B cell (primary cell): ENCODE measurements around the gene KRTAP12-4. TPM values are rescaled to one million over a fixed set of nuclear protein-coding genes. Genes with fewer than 3 reads are reported as not detected.

ENCODE experiments used
- ATAC-seq: fragments of 200-7000 bp; cut with Tn5 transposase; one replicate; pipeline ENCODE4 v1.10.0; 2021; ENCODE audit warnings: low read depth, mild to moderate bottlenecking, moderate number of reproducible peaks, moderate library complexity
- CTCF ChIA-PET: fragments of 350-600 bp; sonication (Branson Sonifier 250); formaldehyde crosslinking; loops from one replicate; lab custom pipeline; 2021; ENCODE audit warnings: antibody characterized with exemption, inconsistent platforms; lab: Charles Lee
- POLR2A ChIA-PET: fragments of 350-600 bp; sonication (Branson Sonifier 250); formaldehyde crosslinking; loops from one replicate; lab custom pipeline; 2021; ENCODE audit warnings: antibody characterized with exemption; lab: Charles Lee
- DNase-seq: peaks from one replicate; pipeline ENCODE4 v3.0.0; 2013
- H2AFZ ChIP-seq: 2 replicates; pipeline ENCODE4 v1.6.1; 2012; ENCODE audit warnings: mild to moderate bottlenecking, low read depth, low read length; ENCODE audit not compliant: insufficient read depth, poor library complexity, severe bottlenecking
- H3K27ac ChIP-seq, 2 donors: 1 replicate in 1 of 2; 2 replicates in 1 of 2; pipeline ENCODE4 v1.5.1; 2012 to 2013; ENCODE audit warnings: low read length in 2 of 2, mild to moderate bottlenecking in 2 of 2, moderate library complexity in 1 of 2
- H3K27me3 ChIP-seq, 4 experiments: fragments of 200-600 bp in 1 of 4; sonication (generic) in 1 of 4; replicated peaks in 1 of 4; 1 replicate in 2 of 4; 2 replicates in 2 of 4; pipeline versions ENCODE4 v1.6.1 to v1.7.0; 2013 to 2016; ENCODE audit warnings: low read length in 3 of 4, mild to moderate bottlenecking in 2 of 4, mixed read lengths in 1 of 4, moderate library complexity in 1 of 4; ENCODE audit not compliant: insufficient read depth in 4 of 4, control insufficient read depth in 3 of 4; ENCODE audit errors: control extremely low read depth in 1 of 4
- H3K36me3 ChIP-seq, 2 experiments: replicated peaks in 1 of 2; 1 replicate in 1 of 2; 2 replicates in 1 of 2; pipeline versions ENCODE4 v1.6.1 to v1.7.1; 2013; ENCODE audit warnings: low read length in 1 of 2; ENCODE audit not compliant: insufficient read depth in 2 of 2, control insufficient read depth in 1 of 2; ENCODE audit errors: control extremely low read depth in 1 of 2, extremely low read depth in 1 of 2
- H3K4me1 ChIP-seq, 2 donors: fragments of 200-600 bp in 1 of 2; sonication (generic) in 1 of 2; 1 replicate in 1 of 2; 2 replicates in 1 of 2; pipeline versions ENCODE4 v1.5.1 to v1.6.1; 2013 to 2017; ENCODE audit warnings: low read length in 2 of 2; ENCODE audit not compliant: control insufficient read depth in 2 of 2, insufficient read depth in 2 of 2
- H3K4me2 ChIP-seq: replicated peaks from 2 replicates; pipeline ENCODE3; 2012; ENCODE audit warnings: mild to moderate bottlenecking, low read depth, low read length; ENCODE audit not compliant: poor library complexity, severe bottlenecking
- H3K4me3 ChIP-seq, 5 experiments: fragments of 200-600 bp in 1 of 5; sonication (generic) in 1 of 5; 1 replicate in 3 of 5; 2 replicates in 2 of 5; pipeline versions ENCODE4 v1.5.1 to v1.7.0; 2011 to 2016; ENCODE audit warnings: low read length in 4 of 5, mild to moderate bottlenecking in 4 of 5, low read depth in 2 of 5, control low read depth in 1 of 5, moderate library complexity in 1 of 5; ENCODE audit not compliant: insufficient read depth in 1 of 5; ENCODE audit errors: control extremely low read depth in 1 of 5, extremely low read depth in 1 of 5
- H3K79me2 ChIP-seq: fragments of 200-600 bp; sonication (generic); one replicate; pipeline ENCODE4 v1.6.0; 2016; ENCODE audit warnings: low read length; ENCODE audit not compliant: control insufficient read depth, insufficient read depth
- H3K9ac ChIP-seq: fragments of 200-600 bp; sonication (generic); 2 replicates; pipeline ENCODE4 v1.6.1; 2017; ENCODE audit warnings: mild to moderate bottlenecking, low read length, moderate library complexity
- H3K9me3 ChIP-seq, 3 donors: one replicate each; pipeline versions ENCODE4 v1.6.1 to v1.7.1; 2013; ENCODE audit warnings: low read length in 2 of 3; ENCODE audit not compliant: control insufficient read depth in 2 of 3, insufficient read depth in 1 of 3; ENCODE audit errors: control extremely low read depth in 1 of 3
- H4K20me1 ChIP-seq: 2 replicates; pipeline ENCODE4 v1.6.0; 2012; ENCODE audit warnings: mild to moderate bottlenecking, low read length; ENCODE audit not compliant: insufficient read depth, control insufficient read depth, poor library complexity, severe bottlenecking
- H3K27ac Mint-ChIP-seq: one replicate; pipeline ENCODE4 v1.8.0; 2021; ENCODE audit warnings: mixed read lengths
- H3K27me3 Mint-ChIP-seq: one replicate; pipeline ENCODE4 v1.8.0; 2021; ENCODE audit warnings: mixed read lengths
- H3K4me1 Mint-ChIP-seq: one replicate; pipeline ENCODE4 v1.8.0; 2021; ENCODE audit warnings: mixed read lengths
- H3K4me3 Mint-ChIP-seq: one replicate; pipeline ENCODE4 v1.8.0; 2021; ENCODE audit warnings: mixed read lengths
- H3K9me3 Mint-ChIP-seq: one replicate; pipeline ENCODE4 v1.8.0; 2022; ENCODE audit warnings: mixed read lengths; ENCODE audit not compliant: insufficient read depth
- EZH2 ChIP-seq: IDR thresholded peaks from 2 replicates; pipeline ENCODE4 v1.6.1; 2012; ENCODE audit warnings: borderline replicate concordance, low read depth, mild to moderate bottlenecking, moderate library complexity, low read length; ENCODE audit not compliant: insufficient read depth, poor library complexity, severe bottlenecking
- whole genome bisulfite sequencing: methylation state at CpG from one replicate; pipeline ENCODE4 v1.1.5; 2013; ENCODE audit warnings: missing lambda C conversion rate; ENCODE audit not compliant: insufficient coverage; 5-methylcytosine and 5-hydroxymethylcytosine counted together
- intact Hi-C: fragments of 100-400 bp; cut with micrococcal nuclease; formaldehyde crosslinking; loops from one replicate; pipeline ENCODE4 v1.10.0; 2022
- polyA plus RNA-seq: library from polyadenylated mRNA; depleted of rRNA; stranded (reverse); fragments of >200 nt; gene quantifications from 2 replicates; pipeline ENCODE4 v1.2.3, GENCODE V29; 2012
- total RNA-seq, 2 donors: library from RNA; stranded (reverse); fragments of 120-200 nt in 1 of 2; gene quantifications; 1 replicate in 1 of 2; 2 replicates in 1 of 2; pipeline versions ENCODE4 v1.2.3 to v1.2.4, GENCODE V29; 2013 to 2022
- TF ChIP-seq, protein P1 (sequence below): fragments of 200-600 bp; IDR thresholded peaks from one replicate; pipeline ENCODE4 v1.8.0; 2022; ENCODE audit warnings: antibody characterized with exemption, mild to moderate bottlenecking

Gene KRTAP12-4
- total and polyA plus RNA-seq, 2 donors (not counting 1 experiment from before 2014, with no cell fraction given), result not detected

DNA sequence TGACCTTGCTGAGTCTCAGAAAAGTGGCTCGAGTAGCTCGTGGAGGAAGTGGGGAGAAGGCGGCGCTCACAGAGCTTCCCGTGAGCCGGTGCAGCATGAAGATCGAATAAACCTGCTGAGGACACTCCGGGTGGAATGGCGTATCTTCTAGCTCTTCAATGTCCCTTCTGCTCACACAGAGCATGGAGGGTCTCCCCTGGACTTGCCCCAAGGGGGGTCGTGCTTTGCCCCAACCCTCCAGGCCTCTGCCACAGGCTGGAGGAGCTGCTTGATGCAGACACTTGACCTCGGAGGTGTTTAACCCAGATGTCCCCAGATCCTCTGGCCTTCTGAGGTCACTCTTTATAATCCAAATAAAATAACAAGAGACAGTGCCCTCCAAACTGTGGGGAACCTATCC, 40.3 kb upstream of the KRTAP12-4 start:
- TF ChIP-seq, protein P1, sequence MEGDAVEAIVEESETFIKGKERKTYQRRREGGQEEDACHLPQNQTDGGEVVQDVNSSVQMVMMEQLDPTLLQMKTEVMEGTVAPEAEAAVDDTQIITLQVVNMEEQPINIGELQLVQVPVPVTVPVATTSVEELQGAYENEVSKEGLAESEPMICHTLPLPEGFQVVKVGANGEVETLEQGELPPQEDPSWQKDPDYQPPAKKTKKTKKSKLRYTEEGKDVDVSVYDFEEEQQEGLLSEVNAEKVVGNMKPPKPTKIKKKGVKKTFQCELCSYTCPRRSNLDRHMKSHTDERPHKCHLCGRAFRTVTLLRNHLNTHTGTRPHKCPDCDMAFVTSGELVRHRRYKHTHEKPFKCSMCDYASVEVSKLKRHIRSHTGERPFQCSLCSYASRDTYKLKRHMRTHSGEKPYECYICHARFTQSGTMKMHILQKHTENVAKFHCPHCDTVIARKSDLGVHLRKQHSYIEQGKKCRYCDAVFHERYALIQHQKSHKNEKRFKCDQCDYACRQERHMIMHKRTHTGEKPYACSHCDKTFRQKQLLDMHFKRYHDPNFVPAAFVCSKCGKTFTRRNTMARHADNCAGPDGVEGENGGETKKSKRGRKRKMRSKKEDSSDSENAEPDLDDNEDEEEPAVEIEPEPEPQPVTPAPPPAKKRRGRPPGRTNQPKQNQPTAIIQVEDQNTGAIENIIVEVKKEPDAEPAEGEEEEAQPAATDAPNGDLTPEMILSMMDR, result no peak
- TF ChIP-seq EZH2, result no peak
- H3K9ac ChIP-seq, result no peak overlapping the region
- H3K4me2 ChIP-seq, result no peak overlapping the region
- peaks cover 53% of the 10 kb centered on the region for H3K27me3 Mint-ChIP-seq
- no peaks in the 10 kb centered on the region for H3K36me3 ChIP-seq
- no peaks in the 10 kb centered on the region for H3K4me1 Mint-ChIP-seq
- ChIA-PET CTCF (no interaction called here), POLR2A (no interaction called here)
- H3K27ac Mint-ChIP-seq, result no peak overlapping the region
- H3K4me1 ChIP-seq, result no peaks in the 10 kb centered on the region
- H4K20me1 ChIP-seq, result no peaks in the 10 kb centered on the region
- H2AFZ ChIP-seq, result no peak overlapping the region
- H3K4me3 Mint-ChIP-seq, result no peak overlapping the region
- H3K9me3 Mint-ChIP-seq, result peaks cover 12% of the 10 kb centered on the region
- no peaks in the 10 kb centered on the region for H3K79me2 ChIP-seq
- H3K27ac ChIP-seq, result no peak overlapping the region
- H3K27me3 ChIP-seq, result peaks cover 0 to 16% (median 8%) of the 10 kb centered on the region in 4 experiments
- DNase-seq, result no peak
- intact Hi-C loops, result no loop called here
- 62% methylated on average over 11 of the region's 11 CpGs for WGBS
- H3K4me3 ChIP-seq, result no peak overlapping the region
- no peak for ATAC-seq
- peaks cover 4 to 10% (median 8%) of the 10 kb centered on the region in 3 donors for H3K9me3 ChIP-seq

- Histone ChIP-seq H3K27me3 (peaks cover 0 to 10% (median 4%) of the 10 kb centered on the region in 4 experiments), H2AFZ (no peak overlapping the region), H3K4me3 (no peak overlapping the region), H3K36me3 (no peaks in the 10 kb centered on the region), H4K20me1 (no peaks in the 10 kb centered on the region), H3K9ac (no peak overlapping the region), H3K79me2 (no peaks in the 10 kb centered on the region), H3K27ac (no peak overlapping the region), H3K4me2 (no peak overlapping the region), H3K4me1 (no peaks in the 10 kb centered on the region), H3K9me3 (peaks cover 4 to 10% (median 8%) of the 10 kb centered on the region in 3 donors)
- no CpG with 5 or more reads among the region's 2 CpGs for WGBS
- no peak overlapping the region for H3K4me3 Mint-ChIP-seq
- no peak overlapping the region for H3K27ac Mint-ChIP-seq
- ATAC-seq (no peak), DNase-seq (no peak)
- no peak for TF ChIP-seq EZH2
- TF ChIP-seq, protein P1, result no peak
- peaks cover 40% of the 10 kb centered on the region for H3K27me3 Mint-ChIP-seq
- peaks cover 12% of the 10 kb centered on the region for H3K9me3 Mint-ChIP-seq
- CTCF ChIA-PET, result no interaction called here
- intact Hi-C loops, result no loop called here
- no peaks in the 10 kb centered on the region for H3K4me1 Mint-ChIP-seq
- POLR2A ChIA-PET, result no interaction called here
Observed at GRCh38 chr21:44692798-44693512, 38.5 kb upstream of the KRTAP12-4 start.
